Mesodermal cell (in vitro differentiated cells): Measurements from ENCODE around the gene SLC25A13.

Source experiments
- H3K27ac ChIP-seq: 2 replicates; pipeline ENCODE4 v1.7.0; 2013; ENCODE audit warnings: mild to moderate bottlenecking, low read depth, low read length, moderate library complexity; ENCODE audit not compliant: severe bottlenecking
- H3K36me3 ChIP-seq: 2 replicates; pipeline ENCODE4 v1.7.1; 2013; ENCODE audit warnings: mild to moderate bottlenecking, low read length, moderate library complexity; ENCODE audit not compliant: control insufficient read depth, insufficient read depth
- H3K4me1 ChIP-seq: one replicate; pipeline ENCODE4 v1.7.1; 2013; ENCODE audit warnings: mild to moderate bottlenecking, low read length; ENCODE audit not compliant: insufficient read depth, control insufficient read depth, poor library complexity, severe bottlenecking
- H3K4me3 ChIP-seq: 2 replicates; pipeline ENCODE4 v1.7.0; 2013; ENCODE audit warnings: low read length, control low read depth, mild to moderate bottlenecking; ENCODE audit not compliant: insufficient read depth, poor library complexity, severe bottlenecking; ENCODE audit errors: extremely low read depth
- H3K9me3 ChIP-seq: 2 replicates; pipeline ENCODE4 v1.7.1; 2013; ENCODE audit warnings: mild to moderate bottlenecking, low read length, moderate library complexity; ENCODE audit not compliant: control insufficient read depth
- WGBS, 2 experiments: methylation state at CpG; one replicate each; pipeline ENCODE4 v1.1.5; 2013; ENCODE audit warnings: missing lambda C conversion rate in 2 of 2; ENCODE audit not compliant: insufficient coverage in 2 of 2; 5-methylcytosine and 5-hydroxymethylcytosine counted together

Gene SLC25A13

DNA sequence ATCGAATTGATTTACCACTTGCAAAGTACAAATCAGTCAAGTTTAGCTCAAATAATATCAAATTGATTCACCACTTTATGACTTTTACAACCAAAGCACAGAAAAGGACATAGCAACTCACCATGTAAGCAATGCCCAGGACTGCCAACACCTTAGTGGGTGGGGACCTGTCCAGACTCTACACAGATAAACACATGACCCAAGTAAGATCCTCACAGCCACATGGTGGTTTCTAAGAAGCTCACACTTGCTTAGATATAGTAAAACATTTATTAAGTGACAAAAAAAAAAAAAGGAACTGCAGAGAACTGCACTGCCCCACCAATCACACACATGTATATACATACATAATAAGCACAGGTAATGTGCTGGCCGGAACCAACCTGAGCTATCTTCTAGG, 116.2 kb downstream of the SLC25A13 start:
- Histone ChIP-seq H3K4me1 (no peaks in the 10 kb centered on the region), H3K36me3 (peaks cover 20% of the 10 kb centered on the region), H3K9me3 (no peaks in the 10 kb centered on the region), H3K27ac (no peak overlapping the region), H3K4me3 (no peak overlapping the region)
- WGBS, 2 experiments: 92 to 100% methylated on average over 1 to 2 of the region's 2 CpGs

DNA sequence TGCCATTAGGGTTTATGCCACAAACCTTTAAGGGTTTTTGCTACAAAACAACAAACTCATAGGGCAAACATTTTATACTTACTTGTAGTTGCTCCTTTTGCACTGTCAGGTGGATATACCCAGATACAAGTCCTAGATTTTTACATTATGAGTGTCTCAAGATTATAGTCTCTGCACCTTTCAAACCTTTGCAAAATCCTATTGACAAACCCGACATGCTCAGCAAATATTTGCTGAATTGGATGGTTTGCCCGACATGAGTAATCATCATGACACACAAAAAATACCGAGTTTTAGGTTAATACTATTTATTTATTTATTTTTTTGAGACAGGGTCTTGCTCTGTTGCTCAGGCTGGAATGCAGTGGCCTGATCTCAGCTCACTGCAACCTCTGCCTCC, 117.3 kb downstream of the SLC25A13 start:
- peaks cover 20% of the 10 kb centered on the region for H3K36me3 ChIP-seq
- H3K9me3 ChIP-seq: no peaks in the 10 kb centered on the region
- no peak overlapping the region for H3K27ac ChIP-seq
- WGBS, 2 experiments: no CpG with 5 or more reads among the region's 3 CpGs
- no peaks in the 10 kb centered on the region for H3K4me1 ChIP-seq
- no peak overlapping the region for H3K4me3 ChIP-seq

DNA sequence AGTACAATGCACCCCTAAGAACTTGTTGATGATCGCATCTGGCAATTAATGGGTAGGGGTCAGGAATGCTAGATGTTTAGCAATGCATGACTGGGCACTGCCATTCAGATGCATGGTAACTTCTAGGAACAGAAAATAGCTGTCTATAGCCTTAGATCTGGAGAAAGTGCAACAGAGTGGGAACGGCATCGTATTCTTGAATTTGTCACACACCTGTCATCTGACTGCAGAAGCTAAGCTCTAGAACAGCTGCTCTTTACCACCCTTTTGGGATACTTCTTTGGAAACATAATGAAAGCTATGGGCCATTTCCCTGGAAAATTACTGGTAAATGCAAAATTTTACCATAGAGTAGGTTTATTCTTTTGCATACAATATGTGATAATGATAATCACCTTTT, 118.1 kb downstream of the SLC25A13 start:
- H3K9me3 ChIP-seq: no peaks in the 10 kb centered on the region
- H3K36me3 ChIP-seq: peaks cover 20% of the 10 kb centered on the region
- no peak overlapping the region for H3K4me3 ChIP-seq
- H3K4me1 ChIP-seq: no peaks in the 10 kb centered on the region
- no peak overlapping the region for H3K27ac ChIP-seq
- WGBS, 2 experiments: 100% methylated on average over 2 of the region's 3 CpGs

DNA sequence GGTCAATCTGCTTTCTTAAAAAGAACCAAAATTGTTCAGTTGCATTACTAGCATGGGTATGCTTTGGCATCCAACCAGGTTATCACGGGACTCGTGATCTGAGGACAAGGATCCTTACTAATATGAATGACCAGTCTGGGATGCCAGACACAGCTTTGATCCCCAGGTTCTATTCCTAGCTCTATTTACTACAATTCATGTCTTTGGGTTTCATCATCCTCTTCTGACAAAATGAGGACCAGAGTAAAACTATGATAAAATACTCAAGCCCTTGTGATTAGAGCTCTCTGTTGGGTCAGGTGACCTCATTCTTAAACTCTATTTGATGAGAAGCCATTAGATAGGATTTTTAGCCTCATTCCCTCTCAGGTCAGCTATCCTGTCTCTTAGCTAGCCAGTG, 119.8 kb downstream of the SLC25A13 start:
- Histone ChIP-seq H3K4me1 (no peaks in the 10 kb centered on the region), H3K9me3 (no peaks in the 10 kb centered on the region), H3K27ac (no peak overlapping the region), H3K4me3 (no peak overlapping the region), H3K36me3 (peaks cover 12% of the 10 kb centered on the region)
- WGBS, 2 experiments: 100% methylated on average over 2 of the region's 2 CpGs

DNA sequence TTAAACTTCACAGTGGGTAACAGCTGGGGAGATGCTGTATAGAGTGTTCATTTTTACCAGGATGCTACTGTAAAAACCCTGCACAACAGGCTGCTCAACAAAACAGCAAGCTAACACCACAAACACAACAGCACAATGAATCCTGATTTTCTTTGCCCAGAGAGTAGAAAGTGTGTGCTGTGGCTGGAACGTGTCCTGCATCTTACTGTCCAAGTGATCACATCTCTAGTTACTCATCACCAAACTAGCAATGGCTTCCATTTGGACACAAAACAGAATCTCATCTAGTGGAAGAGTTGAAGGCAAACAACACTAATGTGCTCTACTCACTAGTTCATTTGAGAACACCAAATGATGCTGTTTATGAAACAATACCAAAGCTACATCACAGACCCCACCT, 121.2 kb downstream of the SLC25A13 start:
- peaks cover 13% of the 10 kb centered on the region for H3K36me3 ChIP-seq
- H3K9me3 ChIP-seq: no peaks in the 10 kb centered on the region
- WGBS, 2 experiments: 83% methylated on average over 1 of the region's 1 CpG; no CpG with 5 or more reads in 1 of the 2 experiments
- H3K4me3 ChIP-seq: no peak overlapping the region
- no peak overlapping the region for H3K27ac ChIP-seq
- no peaks in the 10 kb centered on the region for H3K4me1 ChIP-seq

DNA sequence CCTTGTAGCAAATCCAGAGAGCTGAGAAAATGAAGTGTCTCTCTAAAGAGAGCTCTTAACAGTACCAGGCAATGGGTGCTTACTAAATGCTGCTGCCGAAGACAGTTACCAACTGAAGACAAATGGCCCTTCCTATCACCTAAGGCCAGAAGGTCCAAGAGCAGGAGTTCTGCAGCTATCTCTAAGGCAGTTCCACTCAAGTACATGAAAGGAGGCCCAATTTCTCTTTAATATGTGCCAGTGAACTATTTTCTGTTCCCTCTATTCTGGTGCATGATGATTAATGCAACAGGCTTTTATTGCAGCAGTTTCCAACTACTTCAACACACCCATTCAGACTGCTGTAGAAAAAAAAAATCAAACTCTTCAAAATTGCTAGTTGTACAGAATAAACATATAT, 122.5 kb downstream of the SLC25A13 start:
- 83 to 100% methylated on average over 1 of the region's 1 CpG for WGBS, 2 experiments
- no peak overlapping the region for H3K27ac ChIP-seq
- H3K4me1 ChIP-seq: no peaks in the 10 kb centered on the region
- H3K9me3 ChIP-seq: no peaks in the 10 kb centered on the region
- peaks cover 16% of the 10 kb centered on the region for H3K36me3 ChIP-seq
- no peak overlapping the region for H3K4me3 ChIP-seq

DNA sequence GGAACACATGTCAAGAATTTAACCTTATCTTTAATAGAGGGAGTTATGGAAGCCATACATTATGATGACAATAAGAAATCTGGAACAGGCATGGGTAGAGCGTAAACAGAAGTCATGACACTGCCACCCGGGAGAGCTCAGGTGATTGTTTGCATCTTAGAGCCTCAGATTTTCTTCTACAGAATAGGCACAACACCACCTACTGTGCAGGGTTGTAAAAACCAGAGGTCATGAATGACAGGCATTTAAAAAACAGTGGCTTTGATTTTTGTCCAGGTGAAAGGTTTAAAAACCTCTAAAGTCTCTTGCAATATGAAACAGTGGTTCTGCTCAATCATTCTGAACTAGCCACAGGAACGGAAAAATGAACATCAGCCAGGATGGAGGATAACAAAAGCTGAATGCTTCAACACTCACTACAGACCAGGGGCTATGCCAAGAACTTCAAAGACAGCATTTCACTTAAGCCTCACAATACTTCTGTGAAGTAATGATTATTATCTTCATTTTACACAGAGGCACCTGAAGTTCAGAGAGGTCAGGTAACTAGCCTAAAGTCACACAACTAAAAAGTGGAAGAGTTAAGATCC, 123.8 kb downstream of the SLC25A13 start:
- Histone ChIP-seq H3K4me3 (no peak overlapping the region), H3K27ac (no peak overlapping the region), H3K36me3 (peaks cover 14% of the 10 kb centered on the region), H3K4me1 (no peaks in the 10 kb centered on the region), H3K9me3 (no peaks in the 10 kb centered on the region)
- 50 to 77% methylated on average over 2 to 3 of the region's 3 CpGs for WGBS, 2 experiments

DNA sequence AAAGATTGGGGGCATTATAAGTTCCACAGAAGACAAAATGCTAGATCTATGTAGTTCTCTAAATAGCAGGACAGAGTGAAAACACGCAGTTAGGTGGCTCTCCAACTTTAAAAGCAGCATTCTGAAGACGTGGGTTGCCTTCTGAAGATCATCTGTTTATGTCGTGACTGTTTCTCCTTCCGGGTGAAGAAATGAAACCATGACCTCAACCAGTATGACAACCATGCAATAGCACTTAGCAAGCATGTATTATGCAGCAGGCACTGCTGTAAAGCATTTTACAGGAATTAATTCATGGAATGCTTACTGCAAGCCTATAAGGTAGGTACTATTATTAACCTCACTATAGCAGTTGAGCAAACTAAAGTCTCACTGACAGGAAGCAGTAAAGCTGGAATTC, 125.2 kb downstream of the SLC25A13 start:
- H3K4me1 ChIP-seq: no peaks in the 10 kb centered on the region

DNA sequence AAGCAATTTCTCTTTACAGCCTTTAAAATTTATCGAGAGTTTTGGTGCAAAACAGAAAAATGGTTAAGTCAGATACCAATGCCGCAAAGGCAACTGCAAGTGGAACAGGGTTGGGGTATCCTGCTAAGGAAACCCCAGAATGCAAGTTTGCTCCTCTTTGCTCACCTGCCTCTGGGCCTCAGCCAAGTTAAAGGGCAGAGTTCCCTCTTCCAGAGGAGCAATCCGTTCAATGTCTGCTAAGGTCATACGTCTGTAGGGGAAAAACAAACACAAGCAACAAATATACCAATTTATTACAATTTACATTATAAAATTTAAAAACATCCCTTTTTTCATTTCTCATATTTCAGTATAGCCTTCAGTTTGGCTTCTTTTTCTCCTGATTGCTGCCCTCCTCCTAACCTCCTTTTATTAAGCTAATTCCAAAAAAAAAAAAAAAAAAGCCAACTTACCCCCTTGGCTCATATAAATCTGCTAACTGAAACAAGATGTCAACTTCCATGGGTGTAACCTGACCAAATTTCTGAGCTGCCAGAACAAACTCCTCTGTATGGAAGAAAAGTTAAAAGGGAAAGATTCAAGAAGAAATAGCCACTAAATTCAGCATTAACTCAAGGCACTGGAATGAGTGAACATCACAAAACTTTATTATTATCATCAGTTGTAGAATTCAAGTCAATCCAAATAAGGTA, 132.6 kb downstream of the SLC25A13 start:
- Histone ChIP-seq H3K27ac (no peak overlapping the region), H3K4me1 (no peaks in the 10 kb centered on the region), H3K4me3 (no peak overlapping the region), H3K9me3 (no peaks in the 10 kb centered on the region), H3K36me3 (peaks cover 51% of the 10 kb centered on the region)
- WGBS, 2 experiments: 90 to 92% methylated on average over 3 of the region's 4 CpGs

More for the DNA sequence above, 125.2 kb downstream of the SLC25A13 start:
- H3K9me3 ChIP-seq: no peaks in the 10 kb centered on the region
- no peak overlapping the region for H3K27ac ChIP-seq
- H3K36me3 ChIP-seq: peaks cover 23% of the 10 kb centered on the region
- 73 to 94% methylated on average over 2 to 4 of the region's 4 CpGs for WGBS, 2 experiments
- no peak overlapping the region for H3K4me3 ChIP-seq

DNA sequence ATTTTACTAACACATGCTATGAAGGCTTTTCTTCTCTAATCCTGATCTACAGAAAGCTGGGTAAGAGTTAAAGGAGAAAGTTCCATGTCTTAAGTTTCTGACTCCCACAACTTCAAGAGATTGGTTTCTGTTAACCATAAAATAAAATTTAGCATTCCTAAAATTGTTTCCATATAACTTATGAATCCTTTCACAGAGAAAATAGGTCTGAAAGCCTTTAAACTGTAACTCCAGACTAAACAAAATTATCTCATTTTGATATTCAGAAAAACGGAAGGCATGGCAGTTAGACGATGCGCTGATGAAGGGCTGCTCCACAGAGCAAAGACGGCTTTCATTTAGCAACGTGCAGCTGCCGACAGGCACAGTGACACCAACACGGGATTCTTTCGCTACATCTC, 133.3 kb downstream of the SLC25A13 start:
- H3K27ac ChIP-seq: no peak overlapping the region
- no peaks in the 10 kb centered on the region for H3K4me1 ChIP-seq
- no peak overlapping the region for H3K4me3 ChIP-seq
- peaks cover 56% of the 10 kb centered on the region for H3K36me3 ChIP-seq
- no peaks in the 10 kb centered on the region for H3K9me3 ChIP-seq
- 90 to 91% methylated on average over 8 of the region's 8 CpGs for WGBS, 2 experiments

DNA sequence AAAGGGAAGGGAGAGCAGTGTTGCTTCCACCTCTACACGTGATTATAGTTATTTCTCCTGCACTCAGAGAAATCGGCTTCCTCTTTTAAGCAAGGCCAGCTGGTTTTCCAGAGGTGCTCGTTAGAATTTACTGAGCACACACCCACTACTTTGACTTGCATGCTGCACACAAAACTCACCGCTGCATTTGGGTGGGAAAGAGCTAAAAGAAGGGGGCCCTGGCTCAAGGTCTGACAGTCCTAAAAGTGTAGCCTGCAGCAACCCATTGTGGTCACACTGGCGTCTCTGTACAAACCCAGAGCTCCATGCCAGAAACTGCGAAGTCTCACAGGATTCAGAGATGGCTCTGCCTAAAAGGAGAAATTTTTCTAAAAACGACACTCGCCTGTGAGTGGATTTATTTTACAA, 133.7 kb downstream of the SLC25A13 start:
- H3K36me3 ChIP-seq: peaks cover 55% of the 10 kb centered on the region
- H3K27ac ChIP-seq: no peak overlapping the region
- H3K4me3 ChIP-seq: no peak overlapping the region
- 92 to 93% methylated on average over 5 to 6 of the region's 8 CpGs for WGBS, 2 experiments
- H3K9me3 ChIP-seq: no peaks in the 10 kb centered on the region
- H3K4me1 ChIP-seq: no peaks in the 10 kb centered on the region
